Central memory CD4-positive, alpha-beta T cell (primary cell): ENCODE results near the gene EML4.
"Not testable (repeated sequence)": the region's sequence is repeated elsewhere in the genome, so short reads cannot be mapped to it uniquely, and the experiment has no call there.

Experiments used
- DNase-seq: peaks from one replicate; pipeline ENCODE4 v3.0.0; 2022

The EML4 gene

GRCh38 chr2:42314892-42315468 lies 145.8 kb downstream of the EML4 start:
- no peak for DNase-seq

- no peak for DNase-seq
These were observed 146.8 kb downstream of the EML4 start for GRCh38 chr2:42315844-42316470.

- DNase-seq: no peak
These were observed 147.8 kb downstream of the EML4 start for GRCh38 chr2:42316910-42317309.

GRCh38 chr2:42317486-42317885 lies 148.3 kb downstream of the EML4 start:
- no peak for DNase-seq

GRCh38 chr2:42317945-42318344 lies 148.8 kb downstream of the EML4 start:
- no peak for DNase-seq

- DNase-seq: no peak
These were observed 150.1 kb downstream of the EML4 start for GRCh38 chr2:42319265-42319664.

- no peak for DNase-seq
These were observed 152.4 kb downstream of the EML4 start for GRCh38 chr2:42321452-42322064.

- no peak for DNase-seq
These were observed 155.1 kb downstream of the EML4 start for GRCh38 chr2:42324244-42324643.

- DNase-seq: no peak
These were observed 155.8 kb downstream of the EML4 start for GRCh38 chr2:42324949-42325348.

- no peak for DNase-seq
These were observed 156.5 kb downstream of the EML4 start for GRCh38 chr2:42325609-42326008.

GRCh38 chr2:42327125-42327524 lies 158.0 kb downstream of the EML4 start:
- DNase-seq: no peak

GRCh38 chr2:42328148-42328833 lies 159.1 kb downstream of the EML4 start:
- no peak for DNase-seq

- no peak for DNase-seq
These were observed 159.8 kb downstream of the EML4 start for GRCh38 chr2:42328923-42329322.

- DNase-seq: no peak
These were observed 160.6 kb downstream of the EML4 start for GRCh38 chr2:42329736-42330135.

GRCh38 chr2:42331569-42332284 lies 162.6 kb downstream of the EML4 start:
- DNase-seq: no peak

GRCh38 chr2:42332575-42332974 lies 163.4 kb downstream of the EML4 start:
- DNase-seq: no peak

GRCh38 chr2:42333579-42333978 lies 164.4 kb downstream of the EML4 start:
- DNase-seq: no peak

- no peak for DNase-seq
These were observed 165.1 kb downstream of the EML4 start for GRCh38 chr2:42334220-42334619.

- DNase-seq: not testable (repeated sequence)
These were observed 165.7 kb downstream of the EML4 start for GRCh38 chr2:42334865-42335264.

- no peak for DNase-seq
These were observed 166.5 kb downstream of the EML4 start for GRCh38 chr2:42335514-42336104.

- DNase-seq: no peak
These were observed 167.3 kb downstream of the EML4 start for GRCh38 chr2:42336361-42336965.

- DNase-seq: no peak
These were observed 168.2 kb downstream of the EML4 start for GRCh38 chr2:42337356-42337820.
